ENCODE data around the gene FXYD7.

DNA sequence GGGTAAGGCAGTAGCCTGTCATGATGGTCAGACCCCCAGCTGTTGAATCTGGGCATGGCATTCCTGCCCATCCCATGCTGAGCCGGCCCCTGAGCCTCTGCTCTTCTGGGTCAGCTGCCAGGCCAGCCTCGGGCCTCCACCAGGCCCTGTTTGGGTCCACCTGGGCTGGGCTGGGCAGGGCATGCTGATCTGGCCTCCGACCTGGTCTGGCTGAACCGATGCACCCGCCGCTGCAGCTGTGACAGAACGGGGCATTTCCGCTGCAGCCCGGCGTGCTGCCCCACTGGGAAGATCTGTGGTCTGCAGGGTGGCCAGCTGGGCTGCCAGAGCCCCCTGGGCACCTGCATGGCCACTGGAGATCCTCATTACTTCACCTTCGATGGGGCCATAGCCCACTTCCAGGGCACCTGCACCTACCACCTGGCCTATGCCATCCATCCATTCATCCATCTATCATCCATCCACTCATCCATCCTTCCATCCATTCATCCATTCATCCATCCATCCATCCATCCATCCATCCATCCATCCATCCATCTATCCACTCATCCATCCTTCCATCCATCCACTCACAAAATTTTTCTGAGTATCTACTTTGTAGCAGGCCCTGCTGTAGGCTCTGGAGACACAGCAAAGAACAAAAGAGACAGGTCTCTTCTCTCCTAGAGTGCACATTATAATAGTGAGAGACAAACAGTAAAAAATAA is 49.0 kb upstream of the FXYD7 start:
- TF ChIP-seq, protein P1, sequence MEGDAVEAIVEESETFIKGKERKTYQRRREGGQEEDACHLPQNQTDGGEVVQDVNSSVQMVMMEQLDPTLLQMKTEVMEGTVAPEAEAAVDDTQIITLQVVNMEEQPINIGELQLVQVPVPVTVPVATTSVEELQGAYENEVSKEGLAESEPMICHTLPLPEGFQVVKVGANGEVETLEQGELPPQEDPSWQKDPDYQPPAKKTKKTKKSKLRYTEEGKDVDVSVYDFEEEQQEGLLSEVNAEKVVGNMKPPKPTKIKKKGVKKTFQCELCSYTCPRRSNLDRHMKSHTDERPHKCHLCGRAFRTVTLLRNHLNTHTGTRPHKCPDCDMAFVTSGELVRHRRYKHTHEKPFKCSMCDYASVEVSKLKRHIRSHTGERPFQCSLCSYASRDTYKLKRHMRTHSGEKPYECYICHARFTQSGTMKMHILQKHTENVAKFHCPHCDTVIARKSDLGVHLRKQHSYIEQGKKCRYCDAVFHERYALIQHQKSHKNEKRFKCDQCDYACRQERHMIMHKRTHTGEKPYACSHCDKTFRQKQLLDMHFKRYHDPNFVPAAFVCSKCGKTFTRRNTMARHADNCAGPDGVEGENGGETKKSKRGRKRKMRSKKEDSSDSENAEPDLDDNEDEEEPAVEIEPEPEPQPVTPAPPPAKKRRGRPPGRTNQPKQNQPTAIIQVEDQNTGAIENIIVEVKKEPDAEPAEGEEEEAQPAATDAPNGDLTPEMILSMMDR (conservative IDR thresholded peaks at IDR 0.05 in 1 of 2, IDR thresholded peaks at IDR 0.05 in 1 of 2; ENCODE audit: low read depth in 1 of 2, low read length in 2 of 2), result no peak
- no peak for TF ChIP-seq EZH2 (IDR thresholded peaks at IDR 0.05; ENCODE audit: low read length, missing control alignments)

Measured in fibroblast of lung (primary cell).